ENCODE measurements around the gene OBSCN. TPM values are rescaled to one million over a fixed set of nuclear protein-coding genes. Genes with fewer than 3 reads are reported as not detected.
A peak's percentile ranks its signal among the peaks of the same experiment; 100 is the strongest.
"Not testable (repeated sequence)": the region's sequence is repeated elsewhere in the genome, so short reads cannot be mapped to it uniquely, and the experiment has no call there.

The OBSCN gene
- total RNA-seq, 1 donor from 2014 or later = 22.3 TPM

DNA sequence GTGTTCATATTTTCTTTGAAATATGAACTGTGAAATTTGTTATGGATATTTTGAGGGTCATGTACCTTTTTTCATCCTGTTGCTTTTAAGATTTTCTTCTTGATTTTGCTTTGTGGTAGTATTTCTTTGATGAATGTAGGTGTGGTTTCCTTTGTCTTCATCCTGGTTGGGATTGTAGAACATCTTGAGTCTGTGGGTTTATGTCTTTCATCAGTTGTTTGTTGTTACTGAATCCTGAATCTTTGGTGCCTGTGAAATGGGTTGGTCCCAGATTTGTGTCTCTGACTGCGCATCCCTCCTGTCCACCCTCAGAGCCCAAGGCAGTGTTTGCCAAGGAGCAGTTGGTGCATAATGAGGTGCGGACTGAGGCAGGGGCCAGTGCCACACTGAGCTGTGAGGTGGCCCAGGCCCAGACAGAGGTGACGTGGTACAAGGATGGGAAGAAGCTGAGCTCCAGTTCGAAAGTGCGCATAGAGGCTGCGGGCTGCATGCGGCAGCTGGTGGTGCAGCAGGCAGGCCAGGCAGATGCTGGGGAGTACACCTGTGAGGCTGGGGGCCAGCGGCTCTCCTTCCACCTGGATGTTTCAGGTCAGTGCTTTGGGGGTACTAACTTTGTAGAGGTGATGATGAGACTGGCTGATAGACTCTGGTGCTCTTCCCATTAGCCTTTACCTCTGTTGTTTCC lies 38.5 kb downstream of the OBSCN start:
- no peak for DNase-seq
- H3K4me1 Mint-ChIP-seq = no peaks in the 10 kb centered on the region
- no peak overlapping the region for H3K27ac Mint-ChIP-seq
- H3K27me3 Mint-ChIP-seq = no peaks in the 10 kb centered on the region
- peaks cover 46% of the 10 kb centered on the region for H3K9me3 Mint-ChIP-seq
- intact Hi-C loops (cut with micrococcal nuclease) = no loop called here
- no peak overlapping the region for H3K4me3 Mint-ChIP-seq
- H3K36me3 Mint-ChIP-seq (ENCODE audit: low read depth) = peaks cover 74% of the 10 kb centered on the region

DNA sequence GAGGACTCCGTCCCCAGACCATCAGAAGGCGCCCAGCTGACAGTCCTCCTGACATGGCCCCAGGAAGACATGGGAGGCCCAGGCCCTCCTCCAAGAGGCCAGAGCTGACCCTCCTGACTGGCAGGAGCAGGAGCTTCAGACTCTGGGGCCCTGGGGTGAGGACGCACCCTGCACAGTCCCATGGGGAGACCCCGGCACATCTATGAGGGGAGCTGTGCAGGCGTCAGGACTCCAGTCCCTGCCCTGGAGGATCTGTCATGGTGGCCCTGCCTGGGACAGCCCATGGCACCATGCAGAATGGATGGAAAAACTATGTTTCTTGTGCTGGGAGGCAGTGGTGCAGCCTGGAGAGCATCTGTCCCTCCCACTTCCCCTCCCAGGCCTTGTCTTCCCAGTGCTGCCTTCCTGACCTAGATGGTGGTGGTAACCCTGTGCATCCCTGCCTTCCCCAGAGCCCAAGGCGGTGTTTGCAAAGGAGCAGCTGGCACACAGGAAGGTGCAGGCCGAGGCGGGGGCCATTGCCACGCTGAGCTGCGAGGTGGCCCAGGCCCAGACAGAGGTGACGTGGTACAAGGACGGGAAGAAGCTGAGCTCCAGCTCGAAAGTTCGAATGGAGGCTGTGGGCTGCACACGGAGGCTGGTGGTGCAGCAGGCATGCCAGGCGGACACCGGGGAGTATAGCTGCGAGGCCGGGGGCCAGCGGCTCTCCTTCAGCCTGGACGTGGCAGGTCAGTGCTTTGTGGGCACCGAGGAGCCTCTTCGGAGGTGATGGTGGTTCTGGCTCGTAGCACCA lies 41.9 kb downstream of the OBSCN start:
- intact Hi-C loops (cut with micrococcal nuclease) = no loop called here
- DNase-seq = peak; percentile 43
- Mint-ChIP-seq H3K36me3 (ENCODE audit: low read depth) (peaks cover 56% of the 10 kb centered on the region), H3K27me3 (no peaks in the 10 kb centered on the region), H3K4me1 (no peaks in the 10 kb centered on the region), H3K4me3 (no peak overlapping the region), H3K9me3 (peaks cover 33% of the 10 kb centered on the region), H3K27ac (no peak overlapping the region)

DNA sequence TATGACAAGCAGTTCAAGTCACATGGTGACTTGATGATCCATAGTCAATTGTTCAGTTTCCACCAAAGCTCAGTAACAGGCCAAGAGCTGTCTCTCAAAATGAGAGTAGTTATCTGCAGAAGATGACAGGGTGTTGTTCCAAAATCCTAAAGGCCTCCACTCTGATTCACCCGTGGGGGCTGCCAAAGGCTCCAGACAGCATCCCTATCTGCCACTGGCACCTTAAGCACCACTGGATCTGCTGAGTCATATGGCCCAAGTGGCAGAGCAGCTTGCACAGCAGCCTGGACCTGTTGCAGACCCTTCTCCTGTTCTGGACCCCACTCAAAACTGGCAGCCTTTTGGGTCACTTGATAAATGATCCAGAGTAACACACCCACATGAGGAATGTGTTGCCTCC lies 44.6 kb downstream of the OBSCN start:
- H3K4me1 Mint-ChIP-seq; H3K27ac Mint-ChIP-seq; H3K27me3 Mint-ChIP-seq; H3K4me3 Mint-ChIP-seq; intact Hi-C loops (cut with micrococcal nuclease): not testable (repeated sequence)
- peak; percentile 50 for DNase-seq
- Mint-ChIP-seq H3K36me3 (ENCODE audit: low read depth) (peaks cover 31% of the 10 kb centered on the region), H3K9me3 (peaks cover 14% of the 10 kb centered on the region)

DNA sequence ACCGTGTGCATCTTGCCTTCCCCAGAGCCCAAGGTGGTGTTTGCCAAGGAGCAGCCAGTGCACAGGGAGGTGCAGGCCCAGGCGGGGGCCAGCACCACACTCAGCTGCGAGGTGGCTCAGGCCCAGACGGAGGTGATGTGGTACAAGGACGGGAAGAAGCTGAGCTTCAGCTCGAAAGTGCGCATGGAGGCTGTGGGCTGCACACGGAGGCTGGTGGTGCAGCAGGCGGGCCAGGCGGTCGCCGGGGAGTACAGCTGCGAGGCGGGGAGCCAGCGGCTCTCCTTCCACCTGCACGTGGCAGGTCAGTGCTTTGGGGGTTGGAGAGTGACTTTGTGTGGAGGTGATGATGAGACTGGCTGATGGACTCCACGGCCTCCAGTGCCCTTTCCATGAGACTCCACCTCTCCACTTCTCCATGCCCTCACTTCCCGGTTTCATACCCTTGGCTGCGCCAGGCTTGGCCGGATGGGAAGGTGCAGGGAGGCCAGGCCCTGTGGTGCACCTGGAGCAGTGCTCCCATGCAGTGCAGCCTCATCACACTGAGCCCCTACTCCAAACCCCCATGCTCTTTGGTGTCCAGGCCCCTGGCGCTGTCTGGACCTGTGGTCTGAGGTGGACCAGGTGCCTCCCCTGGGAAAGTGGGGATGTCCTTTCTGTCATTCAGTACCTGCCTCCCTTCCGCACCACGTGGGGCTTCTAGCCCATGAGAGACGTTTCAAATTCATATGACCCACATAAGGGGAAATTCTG lies 49.0 kb downstream of the OBSCN start:
- no peak overlapping the region for H3K27ac Mint-ChIP-seq
- H3K36me3 Mint-ChIP-seq (ENCODE audit: low read depth) = peaks cover 21% of the 10 kb centered on the region
- H3K4me3 Mint-ChIP-seq = no peak overlapping the region
- intact Hi-C loops (cut with micrococcal nuclease) = no loop called here
- H3K27me3 Mint-ChIP-seq = no peaks in the 10 kb centered on the region
- DNase-seq = peak; percentile 40
- H3K4me1 Mint-ChIP-seq = no peaks in the 10 kb centered on the region
- peaks cover 7% of the 10 kb centered on the region for H3K9me3 Mint-ChIP-seq

DNA sequence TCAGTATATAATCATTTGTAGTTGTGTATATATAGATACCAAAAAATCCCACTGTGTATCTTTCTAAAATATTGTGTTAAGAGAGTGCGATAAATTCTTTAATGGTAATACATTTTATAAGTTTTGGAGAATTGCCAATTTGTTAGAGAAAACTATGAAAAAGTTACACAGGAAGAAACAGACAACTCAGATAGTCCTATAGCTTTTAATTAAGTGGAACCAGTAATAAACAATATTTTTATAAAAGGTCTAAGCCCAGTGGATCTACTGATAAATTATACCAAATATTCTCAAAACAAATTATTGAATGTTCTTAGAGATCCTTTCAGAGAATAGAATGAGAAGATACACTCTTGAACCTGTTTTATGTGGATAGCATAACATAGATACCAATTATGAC lies 50.6 kb downstream of the OBSCN start:
- Mint-ChIP-seq H3K9me3 (peaks cover 4% of the 10 kb centered on the region), H3K27ac (no peak overlapping the region), H3K27me3 (no peaks in the 10 kb centered on the region), H3K4me3 (no peak overlapping the region), H3K36me3 (ENCODE audit: low read depth) (peaks cover 14% of the 10 kb centered on the region), H3K4me1 (no peaks in the 10 kb centered on the region)
- DNase-seq = no peak
- intact Hi-C loops (cut with micrococcal nuclease) = no loop called here

DNA sequence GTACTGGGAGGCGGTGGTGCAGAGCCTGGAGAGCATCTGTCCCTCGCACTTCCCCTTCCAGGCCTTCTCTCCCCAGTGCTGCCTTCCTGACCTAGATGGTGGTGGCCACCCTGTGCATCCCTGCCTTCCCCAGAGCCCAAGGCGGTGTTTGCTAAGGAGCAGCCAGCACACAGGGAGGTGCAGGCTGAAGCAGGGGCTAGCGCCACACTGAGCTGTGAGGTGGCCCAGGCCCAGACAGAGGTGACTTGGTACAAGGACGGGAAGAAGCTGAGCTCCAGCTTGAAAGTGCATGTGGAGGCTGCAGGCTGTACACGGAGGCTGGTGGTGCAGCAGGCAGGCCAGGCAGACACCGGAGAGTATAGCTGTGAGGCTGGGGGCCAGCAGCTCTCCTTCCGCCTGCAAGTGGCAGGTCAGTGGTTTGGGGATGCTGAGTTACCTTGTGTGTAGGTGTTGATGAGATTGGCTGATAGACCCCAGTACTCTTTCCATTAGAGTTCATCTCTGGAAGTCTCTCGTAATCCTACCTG lies 51.6 kb downstream of the OBSCN start:
- Mint-ChIP-seq H3K27me3 (no peaks in the 10 kb centered on the region), H3K27ac (no peak overlapping the region), H3K9me3 (peaks cover 4% of the 10 kb centered on the region), H3K4me1 (no peaks in the 10 kb centered on the region), H3K4me3 (no peak overlapping the region), H3K36me3 (ENCODE audit: low read depth) (peaks cover 12% of the 10 kb centered on the region)
- peak; percentile 43 for DNase-seq
- intact Hi-C loops (cut with micrococcal nuclease) = no loop called here

DNA sequence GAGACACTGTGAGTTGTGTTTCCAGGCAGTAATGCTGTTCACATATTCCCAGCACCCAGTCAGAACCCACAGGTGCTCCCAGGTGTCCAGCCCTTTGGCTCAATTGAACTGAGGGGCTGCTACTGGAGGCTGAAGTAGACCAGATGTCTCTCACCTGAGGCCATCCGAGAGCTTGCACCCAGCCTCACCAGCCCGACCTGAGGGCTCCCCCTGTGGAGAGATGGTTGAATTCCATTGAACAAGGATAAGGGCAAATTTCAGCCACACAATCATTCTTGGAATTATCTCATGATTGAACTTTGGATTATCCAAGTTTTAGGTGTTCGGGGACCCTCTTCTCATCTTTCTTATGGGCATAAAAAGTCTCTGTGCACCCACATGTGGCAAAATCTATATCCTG lies 52.1 kb downstream of the OBSCN start:
- H3K4me1 Mint-ChIP-seq = no peaks in the 10 kb centered on the region

DNA sequence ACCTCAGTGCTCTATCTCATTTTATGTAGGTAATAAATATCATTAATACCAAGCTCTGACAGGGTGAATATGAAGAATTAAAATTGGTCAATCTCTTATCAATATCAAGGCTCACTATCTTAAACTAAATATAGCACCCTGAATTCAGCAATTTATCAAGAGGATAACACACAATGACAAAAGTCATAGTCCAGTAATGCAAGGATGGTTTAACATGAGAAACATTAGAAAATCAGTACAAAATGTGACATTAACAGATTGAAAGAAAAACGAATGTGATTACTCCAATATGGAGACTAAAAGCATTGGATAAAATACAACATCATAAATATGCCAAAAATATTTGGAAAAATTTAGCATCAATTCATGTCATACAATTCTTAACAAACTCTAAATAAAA lies 53.9 kb downstream of the OBSCN start:
- Mint-ChIP-seq H3K9me3 (peaks cover 4% of the 10 kb centered on the region), H3K27ac (no peak overlapping the region), H3K4me1 (no peaks in the 10 kb centered on the region), H3K27me3 (no peaks in the 10 kb centered on the region), H3K36me3 (ENCODE audit: low read depth) (peaks cover 12% of the 10 kb centered on the region), H3K4me3 (no peak overlapping the region)
- intact Hi-C loops (cut with micrococcal nuclease) = no loop called here
- DNase-seq = no peak

More for the DNA sequence above, 52.1 kb downstream of the OBSCN start:
- H3K27ac Mint-ChIP-seq = no peak overlapping the region
- H3K4me3 Mint-ChIP-seq = no peak overlapping the region
- H3K9me3 Mint-ChIP-seq = peaks cover 4% of the 10 kb centered on the region
- intact Hi-C loops (cut with micrococcal nuclease) = no loop called here
- H3K27me3 Mint-ChIP-seq = no peaks in the 10 kb centered on the region
- peak; percentile 44 for DNase-seq
- H3K36me3 Mint-ChIP-seq (ENCODE audit: low read depth) = peaks cover 12% of the 10 kb centered on the region

DNA sequence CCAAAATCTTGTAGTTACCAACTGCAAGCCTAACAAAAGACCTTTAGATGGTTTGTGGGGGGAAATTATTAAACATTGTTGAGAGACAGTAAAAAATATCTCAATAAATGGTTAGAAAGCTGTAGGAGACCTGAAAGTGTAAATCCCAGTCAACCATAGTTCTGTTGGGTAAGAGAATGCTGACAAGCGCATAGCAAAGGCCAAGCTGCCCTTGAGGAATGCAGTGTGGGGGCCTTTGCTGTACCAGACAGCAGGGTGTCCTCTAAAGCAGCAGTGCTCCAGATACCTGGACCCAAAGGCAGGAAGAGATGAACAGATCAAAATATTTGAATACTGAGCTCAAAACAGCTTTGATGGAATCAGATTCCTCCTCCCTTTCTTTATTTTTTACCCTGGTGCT lies 54.6 kb downstream of the OBSCN start:
- DNase-seq = no peak
- Mint-ChIP-seq H3K4me3 (no peak overlapping the region), H3K36me3 (ENCODE audit: low read depth) (peaks cover 9% of the 10 kb centered on the region), H3K27ac (no peak overlapping the region), H3K9me3 (peaks cover 4% of the 10 kb centered on the region), H3K4me1 (no peaks in the 10 kb centered on the region), H3K27me3 (no peaks in the 10 kb centered on the region)
- intact Hi-C loops (cut with micrococcal nuclease) = no loop called here

DNA sequence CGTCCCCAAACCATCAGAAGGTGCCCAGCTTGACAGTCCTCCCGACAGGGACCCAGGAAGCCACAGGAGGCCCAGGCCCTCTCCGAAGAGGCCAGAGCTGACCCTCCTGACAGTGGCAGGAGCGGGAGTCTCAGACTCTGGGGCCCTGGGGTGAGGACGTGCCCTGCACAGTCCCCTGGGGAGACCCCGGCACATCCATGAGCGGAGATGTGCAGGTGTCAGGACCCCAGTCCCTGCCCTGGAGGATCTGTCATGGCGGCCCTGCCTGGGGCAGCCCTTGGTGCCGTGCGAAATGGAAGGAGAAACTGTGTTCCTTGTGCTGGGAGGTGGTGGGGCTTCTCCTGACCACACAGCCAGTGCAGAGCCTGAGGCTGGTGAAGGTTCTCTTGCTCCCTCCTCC lies 55.8 kb downstream of the OBSCN start:
- no peak for DNase-seq
- intact Hi-C loops (cut with micrococcal nuclease) = no loop called here
- Mint-ChIP-seq H3K4me3 (no peak overlapping the region), H3K27me3 (no peaks in the 10 kb centered on the region), H3K36me3 (ENCODE audit: low read depth) (peaks cover 8% of the 10 kb centered on the region), H3K9me3 (peaks cover 4% of the 10 kb centered on the region), H3K4me1 (no peaks in the 10 kb centered on the region), H3K27ac (no peak overlapping the region)

DNA sequence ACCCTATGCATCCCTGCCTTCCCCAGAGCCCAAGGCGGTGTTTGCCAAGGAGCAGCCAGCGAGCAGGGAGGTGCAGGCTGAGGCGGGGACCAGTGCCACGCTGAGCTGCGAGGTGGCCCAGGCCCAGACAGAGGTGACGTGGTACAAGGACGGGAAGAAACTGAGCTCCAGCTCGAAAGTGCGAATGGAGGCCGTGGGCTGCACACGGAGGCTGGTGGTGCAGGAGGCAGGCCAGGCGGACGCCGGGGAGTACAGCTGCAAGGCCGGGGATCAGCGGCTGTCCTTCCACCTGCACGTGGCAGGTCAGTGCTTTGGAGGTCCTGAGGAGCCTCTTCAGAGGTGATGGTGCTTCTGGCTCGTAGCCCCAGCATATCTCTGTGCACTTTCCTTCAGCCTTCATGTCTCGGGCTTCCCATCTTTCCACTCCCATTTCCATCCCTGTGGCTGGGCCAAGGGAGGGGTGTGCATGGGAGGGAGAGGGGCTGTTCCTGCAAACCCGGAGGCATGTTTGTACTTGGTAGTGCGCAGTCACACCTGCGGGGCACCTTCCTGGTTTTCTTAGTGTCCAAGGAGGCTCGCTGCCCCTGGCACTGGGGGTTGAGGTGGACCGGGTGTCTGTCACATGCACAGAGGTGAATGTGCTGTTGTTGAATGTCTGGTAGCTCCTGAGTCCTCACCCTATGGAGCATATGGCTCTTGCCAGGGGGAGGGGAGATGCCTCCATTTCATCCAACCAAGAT lies 56.4 kb downstream of the OBSCN start:
- H3K36me3 Mint-ChIP-seq (ENCODE audit: low read depth) = peaks cover 8% of the 10 kb centered on the region

DNA sequence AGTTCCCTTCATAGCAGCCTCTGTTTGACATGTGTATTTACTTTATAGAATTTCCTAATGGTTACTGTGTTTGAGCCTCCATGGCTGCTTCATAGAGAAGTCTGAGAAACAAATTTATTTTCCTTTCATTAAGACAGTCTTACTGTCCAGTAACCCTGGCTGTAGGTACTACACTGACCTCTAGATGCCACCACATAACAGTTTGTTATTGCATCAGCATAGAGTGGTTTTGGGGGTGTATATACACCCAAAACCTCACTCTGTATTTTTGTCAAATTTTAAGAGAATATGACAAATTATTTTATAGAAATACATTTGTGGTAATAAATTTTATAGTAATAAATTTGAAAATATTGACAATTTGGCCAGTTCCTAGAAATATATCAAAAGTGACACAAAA lies 57.3 kb downstream of the OBSCN start:
- H3K4me1 Mint-ChIP-seq = no peaks in the 10 kb centered on the region
- no peak for DNase-seq
- H3K36me3 Mint-ChIP-seq (ENCODE audit: low read depth) = peaks cover 5% of the 10 kb centered on the region
- H3K9me3 Mint-ChIP-seq = peaks cover 4% of the 10 kb centered on the region
- intact Hi-C loops (cut with micrococcal nuclease) = no loop called here
- no peaks in the 10 kb centered on the region for H3K27me3 Mint-ChIP-seq
- no peak overlapping the region for H3K27ac Mint-ChIP-seq
- H3K4me3 Mint-ChIP-seq = no peak overlapping the region

More for the DNA sequence above, 56.4 kb downstream of the OBSCN start:
- Mint-ChIP-seq H3K4me3 (no peak overlapping the region), H3K4me1 (no peaks in the 10 kb centered on the region), H3K9me3 (peaks cover 4% of the 10 kb centered on the region), H3K27ac (no peak overlapping the region), H3K27me3 (no peaks in the 10 kb centered on the region)
- intact Hi-C loops (cut with micrococcal nuclease) = no loop called here
- DNase-seq = no peak
